ENCODE results near the gene DMRTC2.

The DMRTC2 gene

GRCh38 chr19:41864374-41864773 lies 19.5 kb downstream of the DMRTC2 start:
- Histone ChIP-seq H3K36me3 (peaks cover 13% of the 10 kb centered on the region), H3K4me3 (ENCODE audit: low read depth in 1 of 2, low read length in 1 of 2) (no peak overlapping the region), H3K27me3 (no peaks in the 10 kb centered on the region), H3K27ac (no peak overlapping the region), H3K4me1 (ENCODE audit: control insufficient read depth in 1 of 2, insufficient read depth in 1 of 2, low read depth in 1 of 2, low read length in 1 of 2) (peaks cover 27 to 30% of the 10 kb centered on the region in 2 experiments), H3K9me3 (no peaks in the 10 kb centered on the region)
- TF ChIP-seq, protein P1, sequence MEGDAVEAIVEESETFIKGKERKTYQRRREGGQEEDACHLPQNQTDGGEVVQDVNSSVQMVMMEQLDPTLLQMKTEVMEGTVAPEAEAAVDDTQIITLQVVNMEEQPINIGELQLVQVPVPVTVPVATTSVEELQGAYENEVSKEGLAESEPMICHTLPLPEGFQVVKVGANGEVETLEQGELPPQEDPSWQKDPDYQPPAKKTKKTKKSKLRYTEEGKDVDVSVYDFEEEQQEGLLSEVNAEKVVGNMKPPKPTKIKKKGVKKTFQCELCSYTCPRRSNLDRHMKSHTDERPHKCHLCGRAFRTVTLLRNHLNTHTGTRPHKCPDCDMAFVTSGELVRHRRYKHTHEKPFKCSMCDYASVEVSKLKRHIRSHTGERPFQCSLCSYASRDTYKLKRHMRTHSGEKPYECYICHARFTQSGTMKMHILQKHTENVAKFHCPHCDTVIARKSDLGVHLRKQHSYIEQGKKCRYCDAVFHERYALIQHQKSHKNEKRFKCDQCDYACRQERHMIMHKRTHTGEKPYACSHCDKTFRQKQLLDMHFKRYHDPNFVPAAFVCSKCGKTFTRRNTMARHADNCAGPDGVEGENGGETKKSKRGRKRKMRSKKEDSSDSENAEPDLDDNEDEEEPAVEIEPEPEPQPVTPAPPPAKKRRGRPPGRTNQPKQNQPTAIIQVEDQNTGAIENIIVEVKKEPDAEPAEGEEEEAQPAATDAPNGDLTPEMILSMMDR (IDR thresholded peaks at IDR 0.05): no peak

- H3K4me3 ChIP-seq (ENCODE audit: low read depth in 1 of 2, low read length in 1 of 2): no peak overlapping the region
- H3K9me3 ChIP-seq: no peaks in the 10 kb centered on the region
- TF ChIP-seq, protein P1 (IDR thresholded peaks at IDR 0.05): no peak
- peak overlapping the region; percentile 46 for H3K27ac ChIP-seq
- no peaks in the 10 kb centered on the region for H3K27me3 ChIP-seq
- H3K36me3 ChIP-seq: peaks cover 13% of the 10 kb centered on the region
- H3K4me1 ChIP-seq (ENCODE audit: control insufficient read depth in 1 of 2, insufficient read depth in 1 of 2, low read depth in 1 of 2, low read length in 1 of 2): peaks cover 27 to 31% of the 10 kb centered on the region in 2 experiments
Observed at GRCh38 chr19:41866284-41866683, 21.4 kb downstream of the DMRTC2 start.

DNA sequence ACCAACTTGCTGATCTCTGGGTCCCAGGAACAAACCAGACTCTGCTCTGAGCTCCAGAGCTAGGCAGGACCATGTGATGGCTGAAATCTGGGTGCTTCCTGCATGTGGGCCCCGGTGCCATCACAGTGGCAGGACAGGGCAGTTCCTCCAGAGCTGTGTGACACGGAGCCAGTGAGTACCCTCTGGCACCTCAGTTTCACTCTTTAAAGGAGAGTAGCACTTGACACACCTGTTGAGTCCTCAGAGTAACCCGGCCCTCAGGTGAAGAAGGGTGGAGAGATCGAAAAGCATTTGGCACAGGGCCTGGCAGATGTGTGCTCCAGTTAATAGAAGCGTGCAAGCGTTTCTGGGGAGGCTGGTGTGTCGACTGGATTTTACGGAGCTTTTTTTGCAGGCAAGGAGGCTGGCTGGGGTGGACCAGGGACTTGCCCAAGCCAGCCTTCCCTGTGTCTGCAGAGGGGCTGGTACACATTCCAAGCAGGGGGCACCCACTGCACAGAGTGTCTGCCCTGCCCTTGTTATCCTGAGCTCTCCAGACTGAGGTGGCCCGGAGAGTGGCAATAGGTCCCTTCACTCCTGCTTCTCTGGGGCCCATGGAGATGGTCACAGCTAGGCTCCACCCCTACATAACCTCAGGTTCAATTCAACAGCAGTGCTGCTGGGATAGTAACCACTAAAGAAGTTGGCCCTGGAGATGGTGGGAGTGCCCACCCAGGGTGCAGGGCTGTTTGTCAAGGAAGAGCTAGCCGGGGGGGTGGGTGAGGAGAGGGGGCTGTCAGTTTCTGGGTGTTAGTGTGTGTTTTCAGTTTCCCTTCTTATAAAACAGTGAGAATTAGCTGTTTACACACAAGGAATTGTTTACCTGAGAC lies 23.5 kb downstream of the DMRTC2 start:
- Histone ChIP-seq H3K4me1 (ENCODE audit: control insufficient read depth in 1 of 2, insufficient read depth in 1 of 2, low read depth in 1 of 2, low read length in 1 of 2) (peaks cover 41 to 45% of the 10 kb centered on the region in 2 experiments), H3K9me3 (no peaks in the 10 kb centered on the region), H3K27me3 (no peaks in the 10 kb centered on the region), H3K4me3 (ENCODE audit: low read depth in 1 of 2, low read length in 1 of 2) (no peak overlapping the region), H3K36me3 (peaks cover 6% of the 10 kb centered on the region), H3K27ac (no peak overlapping the region)
- TF ChIP-seq, protein P1 (IDR thresholded peaks at IDR 0.05): no peak

DNA sequence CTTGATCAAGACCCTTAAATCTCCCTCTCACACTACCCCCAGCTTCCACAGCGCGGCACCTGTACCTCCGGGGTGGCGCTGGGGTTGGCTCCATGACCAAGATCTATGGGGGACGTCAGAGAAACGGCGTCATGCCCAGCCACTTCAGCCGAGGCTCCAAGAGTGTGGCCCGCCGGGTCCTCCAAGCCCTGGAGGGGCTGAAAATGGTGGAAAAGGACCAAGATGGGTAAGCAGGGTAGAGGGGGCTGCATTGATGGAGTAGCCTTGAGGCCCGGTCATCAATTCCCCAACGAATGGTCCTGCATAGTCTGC lies 24.1 kb downstream of the DMRTC2 start:
- H3K9me3 ChIP-seq: no peaks in the 10 kb centered on the region
- no peak overlapping the region for H3K27ac ChIP-seq
- H3K36me3 ChIP-seq: peaks cover 6% of the 10 kb centered on the region
- peaks cover 47 to 49% of the 10 kb centered on the region in 2 experiments for H3K4me1 ChIP-seq (ENCODE audit: control insufficient read depth in 1 of 2, insufficient read depth in 1 of 2, low read depth in 1 of 2, low read length in 1 of 2)
- TF ChIP-seq, protein P1 (IDR thresholded peaks at IDR 0.05): no peak
- H3K4me3 ChIP-seq (ENCODE audit: low read depth in 1 of 2, low read length in 1 of 2): no peak overlapping the region
- H3K27me3 ChIP-seq: no peaks in the 10 kb centered on the region

- H3K27me3 ChIP-seq: no peaks in the 10 kb centered on the region
- H3K4me1 ChIP-seq (ENCODE audit: control insufficient read depth in 1 of 2, insufficient read depth in 1 of 2, low read depth in 1 of 2, low read length in 1 of 2): peaks cover 49 to 54% of the 10 kb centered on the region in 2 experiments
- peaks cover 3% of the 10 kb centered on the region for H3K36me3 ChIP-seq
- H3K4me3 ChIP-seq (ENCODE audit: low read depth in 1 of 2, low read length in 1 of 2): no peak overlapping the region
- TF ChIP-seq, protein P1 (IDR thresholded peaks at IDR 0.05): no peak
- peak overlapping the region; percentile 56 for H3K27ac ChIP-seq
- no peaks in the 10 kb centered on the region for H3K9me3 ChIP-seq
Observed at GRCh38 chr19:41869374-41869955, 24.6 kb downstream of the DMRTC2 start.

Data from neutrophil (primary cell).